HCT116 (cell line): ENCODE results near the gene ALCAM. TPM values are rescaled to one million over a fixed set of nuclear protein-coding genes. Genes with fewer than 3 reads are reported as not detected.
A peak's percentile ranks its signal among the peaks of the same experiment; 100 is the strongest.

Experiments used
- ATAC-seq: fragments of 200-7000 bp; cut with Tn5 transposase; 2 replicates; pipeline ENCODE4 v1.9.1; 2020; ENCODE audit warnings: mild to moderate bottlenecking, moderate library complexity
- BruUV-seq: library from RNA; stranded (reverse); fragments of 400-500 nt; replicated peaks from 2 replicates; lab custom pipeline; 2021; lab: Mats Ljungman, UMichigan
- CTCF ChIA-PET: fragments of 300-600 bp; sonication (Branson Sonifier 250); formaldehyde crosslinking; loops from one replicate; lab custom pipeline; 2021; ENCODE audit warnings: antibody characterized with exemption; lab: Charles Lee
- POLR2A ChIA-PET: fragments of 300-600, 350-600 bp; sonication (Branson Sonifier 250); formaldehyde crosslinking; loops from one replicate; lab custom pipeline; 2021; ENCODE audit warnings: antibody characterized with exemption; lab: Charles Lee
- RAD21 ChIA-PET, 2 experiments: fragments of 300-600 bp; sonication (Branson Sonifier 250); formaldehyde crosslinking; loops; one replicate each; lab custom pipeline; 2023; ENCODE audit warnings: low total read pairs in 2 of 2; ENCODE audit not compliant: uncharacterized antibody in 2 of 2, unreplicated experiment in 2 of 2, low non-redundant PET in 1 of 2; lab: Charles Lee
- DNase-seq: peaks from one replicate; pipeline ENCODE4 v3.0.0-alpha.2; 2010; ENCODE audit warnings: low read depth, low spot score
- H2AFZ ChIP-seq: fragments of 200-600 bp; shearing (Covaris generic), sonication (generic); 2 replicates; pipeline ENCODE4 v1.6.1; 2017; ENCODE audit warnings: low read depth, mixed run types, mixed read lengths, antibody characterized with exemption, low read length; ENCODE audit not compliant: poor library complexity, severe bottlenecking
- H3K27ac ChIP-seq: 2 replicates; pipeline ENCODE4 v1.5.1; 2012; ENCODE audit warnings: low read depth, low read length
- H3K27me3 ChIP-seq: fragments of 200-600 bp; sonication (generic); 2 replicates; pipeline ENCODE4 v1.6.1; 2016; ENCODE audit warnings: mixed run types, low read length, mixed read lengths; ENCODE audit not compliant: insufficient read depth
- H3K36me3 ChIP-seq, 2 experiments: fragments of 200-500 bp in 1 of 2; fragments of 200-600 bp in 1 of 2; sonication (Bioruptor generic) in 1 of 2; sonication (generic) in 1 of 2; 2 replicates each; pipeline versions ENCODE4 v1.5.1 to v1.6.1; 2014 to 2016; ENCODE audit warnings: low read length in 2 of 2, inconsistent platforms in 1 of 2, mixed read lengths in 1 of 2, mixed run types in 1 of 2; ENCODE audit not compliant: insufficient read depth in 2 of 2, control insufficient read depth in 1 of 2
- H3K4me1 ChIP-seq, 2 experiments: fragments of 200-600 bp in 1 of 2; sonication (generic) in 1 of 2; 2 replicates each; pipeline versions ENCODE4 v1.5.1 to v1.6.1; 2012 to 2017; ENCODE audit warnings: low read length in 2 of 2, inconsistent platforms in 1 of 2, mild to moderate bottlenecking in 1 of 2, mixed read lengths in 1 of 2, mixed run types in 1 of 2, moderate library complexity in 1 of 2; ENCODE audit not compliant: insufficient read depth in 2 of 2, control insufficient read depth in 1 of 2
- H3K4me2 ChIP-seq: fragments of 200-600 bp; sonication (generic); 2 replicates; pipeline ENCODE4 v1.6.1; 2017; ENCODE audit warnings: mixed run types, low read length, mixed read lengths
- H3K4me3 ChIP-seq, 2 experiments: fragments of 200-600 bp in 1 of 2; sonication (generic) in 1 of 2; replicated peaks in 1 of 2; 2 replicates each; pipeline ENCODE4 v1.5.1; 2011 to 2016; ENCODE audit warnings: low read length in 2 of 2, control low read depth in 1 of 2, low read depth in 1 of 2, mild to moderate bottlenecking in 1 of 2, mixed read lengths in 1 of 2, mixed run types in 1 of 2
- H3K79me2 ChIP-seq: fragments of 200-600 bp; sonication (generic); 2 replicates; pipeline ENCODE4 v1.6.1; 2017; ENCODE audit warnings: mild to moderate bottlenecking, mixed run types, low read length, moderate library complexity, mixed read lengths; ENCODE audit not compliant: insufficient read depth
- H3K9ac ChIP-seq: fragments of 200-600 bp; sonication (generic); 2 replicates; pipeline ENCODE4 v1.6.1; 2016; ENCODE audit warnings: low read length, mixed read lengths
- H3K9me2 ChIP-seq: fragments of 200-600 bp; sonication (generic), shearing (Covaris generic); 2 replicates; pipeline ENCODE4 v1.6.1; 2017; ENCODE audit warnings: mixed run types, mild to moderate bottlenecking, moderate library complexity; ENCODE audit not compliant: insufficient read depth
- H3K9me3 ChIP-seq, 2 experiments: fragments of 200-500 bp in 1 of 2; fragments of 200-600 bp in 1 of 2; sonication (Bioruptor generic) in 1 of 2; sonication (generic) in 1 of 2; 2 replicates each; pipeline ENCODE4 v1.6.1; 2014 to 2017; ENCODE audit warnings: low read length in 2 of 2, mixed read lengths in 2 of 2, inconsistent platforms in 1 of 2, low read depth in 1 of 2, mild to moderate bottlenecking in 1 of 2, mixed run types in 1 of 2, moderate library complexity in 1 of 2; ENCODE audit not compliant: control insufficient read depth in 1 of 2, insufficient read depth in 1 of 2
- H4K20me1 ChIP-seq: fragments of 200-600 bp; sonication (generic), shearing (Covaris generic); 2 replicates; pipeline ENCODE4 v1.6.1; 2017; ENCODE audit warnings: mixed run types, mild to moderate bottlenecking, moderate library complexity; ENCODE audit not compliant: insufficient read depth
- CEBPB ChIP-seq: IDR thresholded peaks from 2 replicates; pipeline ENCODE4 v1.6.1; 2012; ENCODE audit warnings: low read depth
- RAD21 ChIP-seq: IDR thresholded peaks from 2 replicates; pipeline ENCODE4 v1.6.1; 2012; ENCODE audit warnings: low read depth, mild to moderate bottlenecking
- SIN3A ChIP-seq: IDR thresholded peaks from 2 replicates; pipeline ENCODE4 v1.6.1; 2012; ENCODE audit warnings: low read depth
- SP1 ChIP-seq: IDR thresholded peaks from 2 replicates; pipeline ENCODE4 v1.6.1; 2012; ENCODE audit warnings: low read depth
- intact Hi-C: fragments of 100-400 bp; cut with micrococcal nuclease; formaldehyde crosslinking; loops from 2 replicates; pipeline ENCODE4 v1.10.0; 2022
- total RNA-seq: library from RNA; stranded (reverse); gene quantifications from one replicate; pipeline ENCODE4 v1.2.1, GENCODE V29; 2021; ENCODE audit not compliant: unreplicated experiment
- TF ChIP-seq, protein P1 (sequence below): IDR thresholded peaks from 2 replicates; pipeline ENCODE4 v1.6.1; 2012
- TF ChIP-seq, protein P2 (sequence below): IDR thresholded peaks from 2 replicates; pipeline ENCODE4 v1.6.1; 2012
- TF ChIP-seq, protein P3 (sequence below), 3 experiments: fragments of 200-600 bp in 1 of 3; sonication (generic) in 1 of 3; IDR thresholded peaks in 2 of 3; conservative IDR thresholded peaks in 1 of 3; 2 replicates each; pipeline ENCODE4 v1.5.1; 2012 to 2017; ENCODE audit warnings: low read depth in 2 of 3, low read length in 2 of 3, antibody characterized with exemption in 1 of 3, borderline replicate concordance in 1 of 3, control low read depth in 1 of 3, mild to moderate bottlenecking in 1 of 3, mixed read lengths in 1 of 3, mixed run types in 1 of 3, moderate library complexity in 1 of 3; ENCODE audit not compliant: insufficient read depth in 1 of 3

ALCAM gene
- total RNA-seq, 1 experiment from 2014 or later, result 56.7 TPM

DNA sequence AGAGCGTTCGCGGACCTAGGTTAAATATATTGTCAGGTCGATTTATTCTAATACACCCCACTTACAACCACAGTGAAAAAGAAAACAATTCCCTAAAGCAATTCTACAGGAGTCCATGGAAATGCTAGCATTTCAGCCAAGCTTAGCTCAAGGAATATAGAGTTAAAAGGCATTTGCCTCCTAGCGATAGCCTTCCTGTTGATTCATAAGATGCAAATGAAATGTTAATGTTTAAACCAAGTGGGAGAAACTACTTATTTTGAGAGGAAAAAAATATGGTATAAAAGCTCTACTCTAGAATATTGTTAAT is 1.7 kb upstream of the ALCAM start:
- no peaks in the 10 kb centered on the region for H4K20me1 ChIP-seq
- no peak for DNase-seq
- ChIA-PET POLR2A (interaction anchor here (2.0 kb wide), 1 partner anchor 9 kb away, joined by 9 read pairs; no protein-coding TSS in a partner anchor), CTCF (interaction anchor here (1.5 to 2.0 kb wide), 2 partner anchors 768 to 1092 kb away, joined by 5 to 6 read pairs; no protein-coding TSS in a partner anchor), RAD21 (no interaction called here)
- H3K9ac ChIP-seq, result peak overlapping the region; percentile 86
- TF ChIP-seq RAD21 (no peak), SIN3A (no peak), SP1 (no peak), CEBPB (no peak)
- TF ChIP-seq, protein P1, sequence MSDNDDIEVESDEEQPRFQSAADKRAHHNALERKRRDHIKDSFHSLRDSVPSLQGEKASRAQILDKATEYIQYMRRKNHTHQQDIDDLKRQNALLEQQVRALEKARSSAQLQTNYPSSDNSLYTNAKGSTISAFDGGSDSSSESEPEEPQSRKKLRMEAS, result no peak
- TF ChIP-seq, protein P2, sequence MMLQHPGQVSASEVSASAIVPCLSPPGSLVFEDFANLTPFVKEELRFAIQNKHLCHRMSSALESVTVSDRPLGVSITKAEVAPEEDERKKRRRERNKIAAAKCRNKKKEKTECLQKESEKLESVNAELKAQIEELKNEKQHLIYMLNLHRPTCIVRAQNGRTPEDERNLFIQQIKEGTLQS, result no peak
- TF ChIP-seq, protein P3, sequence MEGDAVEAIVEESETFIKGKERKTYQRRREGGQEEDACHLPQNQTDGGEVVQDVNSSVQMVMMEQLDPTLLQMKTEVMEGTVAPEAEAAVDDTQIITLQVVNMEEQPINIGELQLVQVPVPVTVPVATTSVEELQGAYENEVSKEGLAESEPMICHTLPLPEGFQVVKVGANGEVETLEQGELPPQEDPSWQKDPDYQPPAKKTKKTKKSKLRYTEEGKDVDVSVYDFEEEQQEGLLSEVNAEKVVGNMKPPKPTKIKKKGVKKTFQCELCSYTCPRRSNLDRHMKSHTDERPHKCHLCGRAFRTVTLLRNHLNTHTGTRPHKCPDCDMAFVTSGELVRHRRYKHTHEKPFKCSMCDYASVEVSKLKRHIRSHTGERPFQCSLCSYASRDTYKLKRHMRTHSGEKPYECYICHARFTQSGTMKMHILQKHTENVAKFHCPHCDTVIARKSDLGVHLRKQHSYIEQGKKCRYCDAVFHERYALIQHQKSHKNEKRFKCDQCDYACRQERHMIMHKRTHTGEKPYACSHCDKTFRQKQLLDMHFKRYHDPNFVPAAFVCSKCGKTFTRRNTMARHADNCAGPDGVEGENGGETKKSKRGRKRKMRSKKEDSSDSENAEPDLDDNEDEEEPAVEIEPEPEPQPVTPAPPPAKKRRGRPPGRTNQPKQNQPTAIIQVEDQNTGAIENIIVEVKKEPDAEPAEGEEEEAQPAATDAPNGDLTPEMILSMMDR (IDR thresholded peaks at IDR 0.05 in 2 of 3, conservative IDR thresholded peaks at IDR 0.05 in 1 of 3; ENCODE audit: borderline replicate concordance in 1 of 3, insufficient read depth in 1 of 3, low read depth in 2 of 3, low read length in 2 of 3), result no peak
- H3K79me2 ChIP-seq, result peaks cover 32% of the 10 kb centered on the region
- H3K4me1 ChIP-seq, result peaks cover 4 to 42% of the 10 kb centered on the region in 2 experiments; a peak in 3 of 4 replicates
- H3K9me3 ChIP-seq, result no peaks in the 10 kb centered on the region
- no peaks in the 10 kb centered on the region for H3K36me3 ChIP-seq
- peak overlapping the region; percentile 98 for H3K4me2 ChIP-seq
- H3K4me3 ChIP-seq, result peak overlapping the region; percentile 49 to 91
- peak overlapping the region; percentile 78 for H3K27ac ChIP-seq
- intact Hi-C loops, result loop anchor here (5.0 to 10.0 kb wide), 3 partner anchors 380 to 1373 kb away; no protein-coding TSS in a partner anchor
- BruUV-seq, result no TSS peak
- H3K9me2 ChIP-seq, result no peaks in the 10 kb centered on the region
- ATAC-seq, result no peak
- H3K27me3 ChIP-seq, result no peaks in the 10 kb centered on the region
- H2AFZ ChIP-seq, result peak overlapping the region; percentile 99
